GM12872 (cell line): ENCODE measurements around the gene OSBPL5.

Source experiments
- TF ChIP-seq, protein P1 (sequence below): IDR thresholded peaks from 3 replicates; pipeline ENCODE4 v1.5.1; 2011; ENCODE audit warnings: low read depth, mild to moderate bottlenecking, low read length, moderate library complexity; ENCODE audit not compliant: insufficient read depth

The OSBPL5 gene

DNA sequence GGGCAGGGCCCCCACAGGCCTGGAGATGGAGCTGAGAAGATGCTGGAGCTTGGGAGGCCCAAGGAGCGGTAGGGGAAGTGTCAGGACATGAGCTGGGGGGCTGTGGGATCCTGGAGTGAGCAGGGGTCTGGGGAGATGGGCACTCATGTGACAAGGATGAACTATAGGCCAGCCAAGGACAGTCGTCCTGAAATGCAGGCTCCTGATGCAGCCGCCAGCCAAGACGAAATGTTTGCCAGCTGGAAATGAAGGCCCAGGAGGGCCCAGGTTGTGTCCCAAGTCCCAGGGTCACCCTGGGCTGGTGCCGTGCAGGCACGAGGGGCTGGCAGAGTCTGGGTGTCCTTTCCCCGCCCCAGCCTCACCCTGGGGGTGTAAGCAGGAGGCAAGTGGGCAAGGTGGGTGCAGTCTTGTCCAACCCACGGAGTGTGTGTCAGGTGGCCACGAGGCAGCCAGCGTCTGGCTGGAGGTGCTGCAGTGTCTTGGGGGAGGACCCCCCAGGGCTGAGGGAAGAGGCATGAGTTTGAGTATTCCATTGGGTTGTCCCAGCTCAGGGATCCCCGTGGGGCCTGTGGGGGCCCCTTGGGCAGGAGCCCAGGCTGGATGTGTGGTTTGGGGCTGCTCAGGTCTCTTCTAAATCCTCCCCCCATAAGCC is 32.1 kb upstream of the OSBPL5 start:
- TF ChIP-seq, protein P1, sequence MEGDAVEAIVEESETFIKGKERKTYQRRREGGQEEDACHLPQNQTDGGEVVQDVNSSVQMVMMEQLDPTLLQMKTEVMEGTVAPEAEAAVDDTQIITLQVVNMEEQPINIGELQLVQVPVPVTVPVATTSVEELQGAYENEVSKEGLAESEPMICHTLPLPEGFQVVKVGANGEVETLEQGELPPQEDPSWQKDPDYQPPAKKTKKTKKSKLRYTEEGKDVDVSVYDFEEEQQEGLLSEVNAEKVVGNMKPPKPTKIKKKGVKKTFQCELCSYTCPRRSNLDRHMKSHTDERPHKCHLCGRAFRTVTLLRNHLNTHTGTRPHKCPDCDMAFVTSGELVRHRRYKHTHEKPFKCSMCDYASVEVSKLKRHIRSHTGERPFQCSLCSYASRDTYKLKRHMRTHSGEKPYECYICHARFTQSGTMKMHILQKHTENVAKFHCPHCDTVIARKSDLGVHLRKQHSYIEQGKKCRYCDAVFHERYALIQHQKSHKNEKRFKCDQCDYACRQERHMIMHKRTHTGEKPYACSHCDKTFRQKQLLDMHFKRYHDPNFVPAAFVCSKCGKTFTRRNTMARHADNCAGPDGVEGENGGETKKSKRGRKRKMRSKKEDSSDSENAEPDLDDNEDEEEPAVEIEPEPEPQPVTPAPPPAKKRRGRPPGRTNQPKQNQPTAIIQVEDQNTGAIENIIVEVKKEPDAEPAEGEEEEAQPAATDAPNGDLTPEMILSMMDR: no peak

DNA sequence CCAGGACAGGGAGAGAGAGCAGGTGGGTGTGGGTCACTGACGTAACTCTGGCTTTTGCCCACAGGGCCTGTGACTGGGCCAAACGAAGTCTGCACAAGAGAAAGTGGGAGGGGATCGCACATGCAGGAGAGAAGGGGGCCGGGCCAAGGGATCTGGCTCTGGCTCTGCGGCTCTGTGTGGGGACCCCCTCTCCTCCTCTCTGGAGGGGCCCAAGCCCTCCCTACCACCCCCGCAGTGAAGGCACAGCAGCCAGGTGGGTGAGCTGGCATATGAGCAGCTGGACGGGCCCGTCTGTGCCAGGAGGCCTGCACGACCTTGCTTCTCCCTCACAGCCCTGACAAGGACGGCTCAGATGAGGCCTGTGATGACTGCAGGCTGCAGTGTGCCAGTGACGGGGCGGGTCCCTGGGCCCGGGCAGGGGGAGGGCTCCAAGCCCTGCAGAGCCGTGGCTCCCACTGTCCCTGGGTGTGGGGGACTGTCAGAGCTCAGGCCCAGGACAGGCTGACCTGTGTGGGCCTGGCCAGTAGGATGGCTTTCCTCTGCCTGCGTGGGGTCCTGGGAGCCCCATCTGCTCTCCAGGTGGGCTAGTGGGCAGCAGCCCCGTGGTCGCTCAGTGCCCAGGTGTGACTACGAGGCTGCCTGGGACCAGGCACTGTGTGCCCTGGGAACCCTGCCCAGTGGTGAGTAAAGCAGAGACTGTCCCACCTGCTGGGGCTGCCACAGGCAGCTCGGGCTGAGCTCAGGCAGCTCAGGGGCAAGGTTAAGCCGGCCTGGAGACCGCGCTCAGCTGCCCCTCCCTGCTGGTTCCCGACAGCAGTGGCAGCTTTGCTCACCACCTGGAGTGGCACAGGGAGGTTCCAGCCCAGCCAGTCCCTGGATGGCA is 31.3 kb upstream of the OSBPL5 start:
- TF ChIP-seq, protein P1: no peak

DNA sequence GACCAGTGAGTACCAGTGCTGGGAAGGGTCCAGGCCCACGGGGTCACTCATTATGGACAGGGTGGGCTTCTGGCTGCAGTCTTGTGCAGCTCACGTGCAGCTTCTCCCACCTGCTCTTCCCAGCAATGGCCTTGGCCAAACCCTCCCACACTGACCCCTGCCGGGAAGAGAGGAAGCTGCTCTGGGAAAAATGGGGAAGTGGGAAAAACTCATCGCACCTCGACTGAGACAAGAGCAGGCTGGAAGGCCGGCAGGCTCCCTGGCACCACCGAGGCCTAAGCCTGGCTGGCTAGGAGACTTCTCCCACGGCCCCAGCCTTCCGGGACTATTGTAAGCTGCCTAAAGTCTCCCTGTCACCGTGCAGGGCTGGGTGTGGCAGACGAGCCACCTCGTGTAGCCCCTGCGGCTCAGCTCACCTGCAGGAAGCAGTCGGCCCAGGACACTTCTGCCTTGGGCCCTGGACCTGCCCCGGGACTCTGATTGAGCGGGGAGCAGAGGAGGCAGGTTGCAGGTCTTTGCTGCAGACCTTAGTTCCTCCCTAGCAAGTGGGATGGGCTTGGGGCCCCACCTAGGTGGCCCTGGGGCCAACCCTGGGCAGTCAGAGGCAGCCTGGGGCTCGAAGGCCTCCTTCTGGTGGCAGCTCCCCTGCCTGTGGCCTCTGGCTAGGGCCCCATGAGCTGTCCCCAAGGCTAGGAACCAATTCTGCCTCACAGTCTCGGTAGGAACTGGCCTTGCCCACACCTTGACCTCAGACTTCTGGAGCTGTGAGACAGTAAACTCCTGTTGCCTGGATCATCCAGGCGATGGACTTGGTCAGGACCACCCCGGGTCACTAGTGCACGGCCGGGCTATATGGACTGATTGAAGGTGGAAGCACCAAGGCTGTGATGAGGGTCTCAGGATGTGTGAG is 30.4 kb upstream of the OSBPL5 start:
- TF ChIP-seq, protein P1: no peak

DNA sequence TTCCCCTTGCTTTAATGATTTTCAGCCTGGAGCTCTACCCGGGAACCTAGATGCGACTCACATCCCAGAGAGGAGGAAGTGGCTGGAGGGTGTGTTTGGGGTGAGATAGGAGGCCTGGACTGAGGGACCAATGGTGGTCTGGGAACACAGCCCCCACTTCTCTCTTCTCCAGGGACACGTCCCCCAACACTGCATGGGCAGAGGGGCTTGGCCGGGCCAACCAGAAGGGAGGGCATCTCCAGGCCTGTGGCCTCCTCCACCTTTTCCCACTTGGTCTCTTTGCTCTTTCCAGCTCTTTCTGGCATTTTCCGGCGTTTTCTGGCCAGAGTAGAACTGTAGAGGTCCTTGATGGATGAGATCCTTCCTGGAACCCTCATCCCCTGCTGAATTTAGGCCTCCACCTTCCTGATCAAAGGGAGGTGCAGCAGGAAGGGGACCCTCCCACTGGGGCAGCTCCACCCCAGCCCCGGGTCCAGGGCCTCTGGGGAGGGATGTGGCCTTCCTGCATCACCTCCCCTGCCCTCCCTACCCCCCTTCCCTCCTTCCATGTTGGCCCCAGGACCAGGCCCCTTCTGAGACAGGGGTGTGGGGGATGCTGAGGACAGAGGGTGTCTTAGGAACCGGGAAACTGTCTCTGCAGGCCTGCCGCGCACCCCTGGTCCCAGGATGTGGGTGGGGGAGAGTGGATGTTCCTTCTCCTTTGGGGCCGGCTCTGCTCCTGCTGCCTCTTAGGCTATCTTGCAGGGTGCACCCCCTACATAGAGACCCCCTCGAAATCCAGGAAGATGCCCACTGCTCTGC is 29.1 kb upstream of the OSBPL5 start:
- TF ChIP-seq, protein P1: no peak

DNA sequence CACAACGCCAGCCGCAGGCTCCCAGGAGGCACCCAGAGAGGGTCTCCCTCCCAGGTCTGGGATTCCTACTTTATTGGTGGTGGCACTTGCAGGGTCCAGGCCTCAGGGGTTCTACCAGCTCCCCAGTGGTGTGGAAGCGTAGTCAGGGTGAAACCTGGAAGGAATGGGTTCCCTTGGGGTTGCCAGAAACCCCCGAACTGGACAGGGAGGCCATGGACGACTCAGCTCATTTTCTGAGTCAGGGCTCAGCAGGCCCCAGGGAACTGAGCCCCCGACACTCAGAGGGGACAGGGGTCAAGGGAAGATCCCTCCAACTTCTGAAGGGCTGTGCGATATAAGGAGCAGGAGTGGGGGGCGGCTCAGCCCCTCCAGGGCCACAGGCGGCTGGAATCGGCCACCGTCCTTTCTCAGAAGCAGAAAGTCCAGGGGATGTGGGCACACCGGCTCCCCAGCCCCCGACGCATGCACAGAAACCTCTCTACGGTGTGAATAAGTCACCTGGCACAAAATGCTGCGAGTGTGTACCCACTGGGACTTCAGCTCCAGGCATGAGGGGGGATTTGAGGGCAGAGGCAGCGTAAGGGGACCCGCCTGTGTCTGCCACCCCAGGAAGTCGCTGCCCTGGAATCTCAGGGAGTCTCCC is 28.4 kb upstream of the OSBPL5 start:
- TF ChIP-seq, protein P1: no peak

DNA sequence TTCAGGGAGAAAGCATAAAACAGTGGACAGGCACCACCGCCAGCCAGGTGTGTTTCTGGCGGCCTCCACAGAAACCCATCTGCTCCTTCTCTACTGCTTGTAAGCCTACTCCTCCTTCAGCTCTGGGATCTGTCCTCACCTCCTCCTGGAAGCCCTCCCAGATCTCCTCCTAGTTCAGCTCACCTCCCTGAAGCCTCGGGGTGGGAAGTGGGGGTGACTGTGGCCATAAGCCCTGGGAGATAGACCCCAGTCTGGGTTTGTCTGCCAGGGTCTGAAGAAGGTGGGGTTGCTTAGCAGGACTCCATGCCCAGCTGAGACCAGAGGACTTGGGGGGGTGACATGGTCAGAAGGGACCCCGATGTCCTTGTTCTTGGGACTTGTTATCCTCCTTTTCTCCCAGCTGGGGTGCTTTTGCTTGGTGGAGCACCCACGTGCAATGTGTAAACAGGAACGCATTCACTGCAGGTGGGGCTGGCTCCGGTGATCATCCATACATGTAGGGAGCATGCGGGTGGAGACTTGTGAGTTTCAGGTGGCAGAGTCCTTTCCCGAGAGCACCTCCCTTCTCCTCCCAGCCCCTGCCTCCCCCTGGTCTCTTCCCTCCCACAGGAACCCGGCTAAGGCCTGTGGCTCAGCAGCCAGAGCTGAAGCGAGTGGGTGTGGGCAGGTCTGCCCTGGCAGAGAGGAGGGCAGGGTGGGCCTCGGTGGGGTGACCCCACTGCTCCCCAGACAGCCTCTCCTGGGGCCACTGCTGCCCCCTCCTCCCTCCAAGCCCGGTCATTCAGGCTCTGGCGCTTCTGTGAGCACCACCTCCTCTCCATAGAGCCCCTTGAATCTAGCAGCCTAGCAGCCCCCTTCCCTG is 27.6 kb upstream of the OSBPL5 start:
- TF ChIP-seq, protein P1: no peak
